ENCODE measurements around the gene MTHFSD.

MTHFSD gene

GRCh38 chr16:86514481-86515376 lies 40.3 kb downstream of the MTHFSD start:
- no peak for DNase-seq (ENCODE audit: low read depth)

- no peak for DNase-seq (ENCODE audit: low read depth)
These were observed 41.4 kb downstream of the MTHFSD start for GRCh38 chr16:86513471-86514277.

- DNase-seq (ENCODE audit: low read depth): no peak
These were observed 42.1 kb downstream of the MTHFSD start for GRCh38 chr16:86512860-86513470.

GRCh38 chr16:86512301-86512859 lies 42.7 kb downstream of the MTHFSD start:
- DNase-seq (ENCODE audit: low read depth): no peak

GRCh38 chr16:86511317-86512161 lies 43.5 kb downstream of the MTHFSD start:
- no peak for DNase-seq (ENCODE audit: low read depth)

- DNase-seq (ENCODE audit: low read depth): no peak
These were observed 44.4 kb downstream of the MTHFSD start, which contains the start of gene FOXF1 for GRCh38 chr16:86510465-86511261. Gene FOXF1, plus strand, starts transcription at chr16:86510527. Its CDS starts 43 bp downstream, at chr16:86510570.

- no peak for DNase-seq (ENCODE audit: low read depth)
These were observed 45.1 kb downstream of the MTHFSD start for GRCh38 chr16:86509759-86510464.

- no peak for DNase-seq (ENCODE audit: low read depth)
These were observed 45.9 kb downstream of the MTHFSD start for GRCh38 chr16:86508947-86509758.

GRCh38 chr16:86508028-86508946 lies 46.7 kb downstream of the MTHFSD start:
- no peak for DNase-seq (ENCODE audit: low read depth)

GRCh38 chr16:86507173-86508027 lies 47.6 kb downstream of the MTHFSD start:
- DNase-seq (ENCODE audit: low read depth): no peak

- no peak for DNase-seq (ENCODE audit: low read depth)
These were observed 48.9 kb downstream of the MTHFSD start for GRCh38 chr16:86505899-86506864.

GRCh38 chr16:86505185-86505898 lies 49.7 kb downstream of the MTHFSD start:
- DNase-seq (ENCODE audit: low read depth): no peak

GRCh38 chr16:86504315-86505184 lies 50.5 kb downstream of the MTHFSD start:
- DNase-seq (ENCODE audit: low read depth): no peak

GRCh38 chr16:86503830-86504229 lies 51.2 kb downstream of the MTHFSD start:
- no peak for DNase-seq (ENCODE audit: low read depth)

All from GM04504 (cell line).